DOHH2 (cell line): ENCODE results near the gene PRDM5.

Source experiments
- EZH2phosphoT487 ChIP-seq: fragments of 200-600 bp; sonication (generic); IDR thresholded peaks from 2 replicates; pipeline ENCODE4 v1.6.1; 2017; ENCODE audit warnings: borderline replicate concordance, mild to moderate bottlenecking, antibody characterized with exemption, low read length, moderate library complexity, mixed read lengths
- TF ChIP-seq, protein P1 (sequence below): fragments of 200-600 bp; sonication (generic); IDR thresholded peaks from one replicate; pipeline ENCODE4 v1.5.1; 2014; ENCODE audit warnings: antibody characterized with exemption, mild to moderate bottlenecking, low read depth, low read length; ENCODE audit not compliant: poor library complexity, severe bottlenecking

DNA sequence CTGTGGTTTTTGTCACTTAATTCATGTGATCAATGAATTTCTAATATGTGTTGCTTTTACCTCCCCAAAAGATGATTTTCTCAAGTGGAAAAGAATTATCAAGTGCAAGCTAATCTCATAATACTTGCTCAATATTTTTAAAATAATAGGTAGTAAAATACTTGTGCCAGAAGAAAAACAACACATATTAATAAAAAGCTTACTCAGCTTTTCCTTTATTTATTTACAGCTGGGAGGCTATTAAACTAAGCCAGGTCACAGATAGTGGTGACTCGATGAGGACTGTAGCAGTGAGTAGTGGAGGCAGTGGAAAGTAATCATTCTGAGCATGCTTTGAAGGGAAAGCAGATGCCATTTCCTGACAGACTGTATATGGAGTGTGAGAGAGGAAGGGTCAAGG lies 96.1 kb downstream of the PRDM5 start:
- TF ChIP-seq, protein P1, sequence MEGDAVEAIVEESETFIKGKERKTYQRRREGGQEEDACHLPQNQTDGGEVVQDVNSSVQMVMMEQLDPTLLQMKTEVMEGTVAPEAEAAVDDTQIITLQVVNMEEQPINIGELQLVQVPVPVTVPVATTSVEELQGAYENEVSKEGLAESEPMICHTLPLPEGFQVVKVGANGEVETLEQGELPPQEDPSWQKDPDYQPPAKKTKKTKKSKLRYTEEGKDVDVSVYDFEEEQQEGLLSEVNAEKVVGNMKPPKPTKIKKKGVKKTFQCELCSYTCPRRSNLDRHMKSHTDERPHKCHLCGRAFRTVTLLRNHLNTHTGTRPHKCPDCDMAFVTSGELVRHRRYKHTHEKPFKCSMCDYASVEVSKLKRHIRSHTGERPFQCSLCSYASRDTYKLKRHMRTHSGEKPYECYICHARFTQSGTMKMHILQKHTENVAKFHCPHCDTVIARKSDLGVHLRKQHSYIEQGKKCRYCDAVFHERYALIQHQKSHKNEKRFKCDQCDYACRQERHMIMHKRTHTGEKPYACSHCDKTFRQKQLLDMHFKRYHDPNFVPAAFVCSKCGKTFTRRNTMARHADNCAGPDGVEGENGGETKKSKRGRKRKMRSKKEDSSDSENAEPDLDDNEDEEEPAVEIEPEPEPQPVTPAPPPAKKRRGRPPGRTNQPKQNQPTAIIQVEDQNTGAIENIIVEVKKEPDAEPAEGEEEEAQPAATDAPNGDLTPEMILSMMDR: no peak
- TF ChIP-seq EZH2phosphoT487: no peak
